GM10847 (cell line): Measurements from ENCODE around the gene GBA2.

ENCODE experiments used
- POLR2A ChIP-seq: IDR thresholded peaks from 2 replicates; pipeline ENCODE4 v1.6.1; 2011; ENCODE audit not compliant: insufficient read length; ENCODE audit errors: extremely low read depth

Gene GBA2

DNA sequence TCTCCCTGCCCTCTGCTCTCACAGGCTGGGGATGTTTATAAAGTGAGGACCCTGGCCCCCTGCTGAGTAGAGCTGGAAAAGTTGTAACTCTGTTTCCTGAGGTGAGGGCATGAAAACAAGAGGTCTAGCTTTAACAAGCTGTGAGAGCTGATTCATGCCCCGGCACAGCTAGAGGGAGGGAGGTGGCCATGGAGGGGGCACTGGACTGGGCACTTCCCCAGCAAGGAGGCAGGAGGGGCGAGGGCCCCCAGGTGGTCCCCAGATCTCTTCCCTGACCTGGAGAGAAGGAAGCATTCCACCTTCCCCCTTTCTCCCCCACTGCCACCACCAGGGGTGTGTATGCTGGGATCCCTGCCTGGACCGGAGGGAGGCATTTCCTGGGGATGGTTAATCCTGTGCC is 5.2 kb upstream of the GBA2 start, which contains the start of gene MSMP:
MSMP (minus strand) TSS at position 13 of the 400 bp plus-strand sequence. CDS start 147 bp downstream, outside the sequence.
- TF ChIP-seq POLR2A = no peak

GRCh38 chr9:35753466-35753865 is 4.4 kb upstream of the GBA2 start:
- TF ChIP-seq POLR2A = no peak

DNA sequence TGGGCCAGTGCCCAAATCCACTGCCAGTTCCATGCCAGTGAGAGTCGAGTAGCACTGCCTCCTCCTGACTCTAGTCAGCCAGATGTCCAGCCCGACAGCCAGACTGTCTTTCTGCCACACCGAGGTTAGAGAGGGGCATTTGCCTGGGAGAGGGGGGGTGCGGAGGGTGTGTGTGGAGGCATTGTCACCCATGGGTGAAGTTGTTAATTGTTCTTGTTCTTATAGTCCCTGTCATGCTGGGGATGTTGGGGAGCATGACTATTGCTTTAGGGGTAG is 1.2 kb upstream of the GBA2 start:
- TF ChIP-seq POLR2A = no peak

- TF ChIP-seq POLR2A = no peak
Measured at GRCh38 chr9:35749515-35750255, 657 bp upstream of the GBA2 start.

GRCh38 chr9:35748242-35748857 is 678 bp downstream of the GBA2 start:
- no peak for TF ChIP-seq POLR2A

GRCh38 chr9:35746583-35746982 is 2.4 kb downstream of the GBA2 start:
- TF ChIP-seq POLR2A = no peak

GRCh38 chr9:35745569-35745968 is 3.5 kb downstream of the GBA2 start:
- no peak for TF ChIP-seq POLR2A

- TF ChIP-seq POLR2A = no peak
Measured at GRCh38 chr9:35743880-35744518, 5.0 kb downstream of the GBA2 start.

DNA sequence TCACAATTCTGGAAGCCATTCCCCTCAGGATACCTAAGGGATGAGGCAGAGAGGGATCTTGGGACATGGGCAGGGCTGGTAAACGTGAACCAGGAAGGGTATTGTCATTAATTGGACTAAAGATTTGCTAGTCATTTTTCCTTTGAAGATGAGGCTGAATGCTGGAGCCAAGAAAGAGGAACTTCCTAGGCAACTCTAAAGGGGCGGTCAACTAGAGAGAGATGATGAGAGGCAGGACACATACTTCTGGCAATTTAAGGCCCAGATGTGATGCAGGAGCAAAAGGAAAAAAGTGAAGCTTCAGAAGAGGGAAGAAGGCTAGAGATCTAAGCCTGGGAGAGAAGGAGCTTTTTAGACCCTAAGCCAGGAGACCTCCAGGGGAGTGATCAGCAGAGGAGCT is 5.6 kb downstream of the GBA2 start:
- no peak for TF ChIP-seq POLR2A

GRCh38 chr9:35741740-35742139 is 7.3 kb downstream of the GBA2 start:
- no peak for TF ChIP-seq POLR2A

- TF ChIP-seq POLR2A = no peak
Measured at GRCh38 chr9:35740243-35740642, 8.8 kb downstream of the GBA2 start.

GRCh38 chr9:35738924-35739323 is 10.1 kb downstream of the GBA2 start:
- TF ChIP-seq POLR2A = no peak

DNA sequence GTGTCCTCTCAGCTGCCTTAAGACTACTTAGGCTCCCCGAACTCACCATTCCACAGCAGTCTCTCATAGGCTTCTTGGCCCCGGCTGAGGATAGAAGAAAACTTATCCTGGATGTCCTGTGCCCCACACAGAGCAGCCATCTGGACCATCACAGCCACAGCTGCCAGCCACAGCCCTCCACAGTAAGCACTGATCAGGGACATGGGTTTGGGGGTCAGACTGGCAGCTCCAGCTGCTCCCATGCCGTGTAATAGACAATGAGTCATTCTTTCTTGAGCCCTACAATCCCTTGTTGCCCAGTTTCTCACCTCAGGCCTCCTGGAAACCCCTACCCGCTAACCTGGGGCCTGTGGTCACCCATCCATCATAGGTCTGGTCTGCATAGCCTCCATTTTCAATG is 10.8 kb downstream of the GBA2 start:
- no peak for TF ChIP-seq POLR2A

- TF ChIP-seq POLR2A = no peak
Measured at GRCh38 chr9:35737143-35737542, 11.9 kb downstream of the GBA2 start.

GRCh38 chr9:35736201-35736633 is 12.8 kb downstream of the GBA2 start:
- TF ChIP-seq POLR2A = no peak

DNA sequence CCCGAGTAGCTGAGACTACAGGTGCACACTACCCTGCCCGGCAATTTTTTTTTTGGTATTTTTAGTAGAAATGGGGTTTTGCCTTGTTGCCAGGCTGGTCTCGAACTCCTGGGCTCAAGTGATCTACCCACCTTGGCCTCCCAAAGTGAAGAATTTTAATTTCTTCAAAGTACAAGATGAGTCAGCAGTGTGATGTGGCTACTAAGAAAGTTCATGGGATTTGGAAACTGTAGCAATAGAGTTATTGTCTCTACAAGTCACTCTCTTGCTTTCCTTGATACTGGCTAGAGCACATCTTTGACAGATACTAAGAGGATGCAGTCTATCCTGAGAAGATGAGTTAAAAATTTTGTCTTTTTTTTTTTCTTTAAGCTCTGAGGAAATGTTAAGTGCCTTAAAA is 14.9 kb downstream of the GBA2 start:
- TF ChIP-seq POLR2A = no peak
